SU-DHL-6 (cell line): ENCODE data around the gene TNFRSF19.

ENCODE experiments used
- CTCF ChIP-seq: fragments of 200-600 bp; sonication (generic); IDR thresholded peaks from one replicate; pipeline ENCODE4 v1.5.1; 2017; ENCODE audit warnings: antibody characterized with exemption, mild to moderate bottlenecking, low read length, moderate library complexity; ENCODE audit not compliant: insufficient read depth, poor library complexity, severe bottlenecking
- EZH2phosphoT487 ChIP-seq: fragments of 200-600 bp; sonication (generic), shearing (Covaris generic); conservative IDR thresholded peaks from 2 replicates; pipeline ENCODE4 v1.6.1; 2018; ENCODE audit warnings: mild to moderate bottlenecking, antibody characterized with exemption, low read length, moderate library complexity, mixed read lengths

DNA sequence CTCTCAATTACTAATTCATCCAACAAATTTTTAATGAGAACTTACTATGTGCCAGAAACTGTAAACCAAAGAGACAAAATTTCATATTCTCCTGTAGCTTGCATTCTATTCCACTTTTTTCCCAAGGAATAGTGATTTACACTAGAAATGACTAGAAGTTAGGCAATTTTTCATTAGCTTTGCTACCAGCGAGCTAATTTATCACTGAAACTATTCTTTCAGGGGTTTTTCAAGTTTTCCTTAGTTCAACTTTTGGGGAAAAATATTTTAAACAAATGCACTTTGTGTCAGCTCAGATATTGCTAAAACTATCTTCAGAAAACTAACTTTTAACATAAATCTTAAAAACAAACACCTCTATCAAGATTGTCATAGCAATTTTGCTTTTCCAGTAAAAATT is 5.4 kb downstream of the TNFRSF19 start:
- TF ChIP-seq CTCF (no peak), EZH2phosphoT487 (no peak)
